Measurements from ENCODE around the gene FAM98B.

FAM98B gene

GRCh38 chr15:38477637-38478036 is 23.7 kb downstream of the FAM98B start:
- Mint-ChIP-seq H3K4me3 (no peak overlapping the region), H3K36me3 (ENCODE audit: low read depth) (peaks cover 52% of the 10 kb centered on the region), H3K27me3 (ENCODE audit: low read depth) (no peaks in the 10 kb centered on the region), H3K27ac (no peak overlapping the region), H3K4me1 (no peaks in the 10 kb centered on the region), H3K9me3 (no peaks in the 10 kb centered on the region)
- no peak for TF ChIP-seq CTCF (IDR thresholded peaks at IDR 0.05; ENCODE audit: unreplicated experiment in 3 of 3)

DNA sequence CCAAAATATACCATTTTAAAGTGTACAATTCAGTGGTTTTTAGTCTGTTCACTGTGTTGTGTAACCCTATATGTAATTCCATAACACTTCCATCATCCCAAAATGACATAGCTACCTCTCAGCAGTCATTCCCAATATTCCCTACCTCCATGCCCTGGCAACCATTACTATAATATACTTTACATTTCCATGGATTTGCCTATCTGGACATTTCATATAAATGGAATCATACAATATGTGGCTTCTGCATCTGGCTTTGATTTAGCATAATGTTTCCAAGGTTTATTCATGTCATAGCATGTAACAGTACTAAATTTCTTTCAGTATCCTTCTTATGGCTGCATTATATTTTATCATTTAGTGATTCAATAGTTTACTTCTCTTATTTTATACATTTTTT is 25.3 kb downstream of the FAM98B start:
- Mint-ChIP-seq H3K36me3 (ENCODE audit: low read depth) (peaks cover 49% of the 10 kb centered on the region), H3K4me3 (no peak overlapping the region), H3K27ac (no peak overlapping the region), H3K4me1 (no peaks in the 10 kb centered on the region), H3K27me3 (ENCODE audit: low read depth) (no peaks in the 10 kb centered on the region), H3K9me3 (no peaks in the 10 kb centered on the region)
- TF ChIP-seq CTCF (IDR thresholded peaks at IDR 0.05; ENCODE audit: unreplicated experiment in 3 of 3) = no peak

GRCh38 chr15:38479756-38480155 is 25.8 kb downstream of the FAM98B start:
- no peaks in the 10 kb centered on the region for H3K9me3 Mint-ChIP-seq
- peaks cover 45% of the 10 kb centered on the region for H3K36me3 Mint-ChIP-seq (ENCODE audit: low read depth)
- no peaks in the 10 kb centered on the region for H3K4me1 Mint-ChIP-seq

GRCh38 chr15:38481113-38481512 is 27.2 kb downstream of the FAM98B start:
- Mint-ChIP-seq H3K27me3 (ENCODE audit: low read depth) (no peaks in the 10 kb centered on the region), H3K4me3 (no peak overlapping the region), H3K36me3 (ENCODE audit: low read depth) (peaks cover 36% of the 10 kb centered on the region), H3K27ac (no peak overlapping the region), H3K4me1 (no peaks in the 10 kb centered on the region), H3K9me3 (no peaks in the 10 kb centered on the region)
- no peak for TF ChIP-seq CTCF (IDR thresholded peaks at IDR 0.05; ENCODE audit: unreplicated experiment in 3 of 3)

More at GRCh38 chr15:38479756-38480155, 25.8 kb downstream of the FAM98B start:
- H3K27ac Mint-ChIP-seq = no peak overlapping the region
- no peaks in the 10 kb centered on the region for H3K27me3 Mint-ChIP-seq (ENCODE audit: low read depth)
- no peak for TF ChIP-seq CTCF (IDR thresholded peaks at IDR 0.05; ENCODE audit: unreplicated experiment in 3 of 3)
- H3K4me3 Mint-ChIP-seq = no peak overlapping the region

- Mint-ChIP-seq H3K27me3 (ENCODE audit: low read depth) (no peaks in the 10 kb centered on the region), H3K9me3 (no peaks in the 10 kb centered on the region), H3K4me3 (no peak overlapping the region), H3K36me3 (ENCODE audit: low read depth) (peaks cover 32% of the 10 kb centered on the region), H3K4me1 (no peaks in the 10 kb centered on the region), H3K27ac (no peak overlapping the region)
- no peak for TF ChIP-seq CTCF (IDR thresholded peaks at IDR 0.05; ENCODE audit: unreplicated experiment in 3 of 3)
Measured at GRCh38 chr15:38481761-38482160, 27.8 kb downstream of the FAM98B start.

DNA sequence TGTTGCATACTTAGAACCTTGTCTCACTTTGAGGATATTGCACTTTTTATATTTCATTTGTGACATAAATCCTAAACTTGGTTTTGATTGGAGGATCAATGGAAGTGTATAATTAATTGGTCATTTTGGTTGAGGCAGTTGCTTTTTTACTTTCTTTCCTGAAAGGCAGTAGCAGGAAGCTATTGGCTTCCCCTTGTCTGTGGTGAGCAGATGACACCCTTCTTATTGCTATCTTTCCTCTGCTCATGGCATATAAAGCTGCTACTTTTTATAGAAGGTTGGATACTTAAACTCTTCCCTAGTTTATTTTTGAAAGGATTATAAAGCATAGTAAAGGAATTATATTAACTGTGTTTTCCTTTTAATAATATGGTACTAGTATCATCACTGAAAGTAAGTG is 28.6 kb downstream of the FAM98B start:
- H3K36me3 Mint-ChIP-seq (ENCODE audit: low read depth) = peaks cover 33% of the 10 kb centered on the region
- no peaks in the 10 kb centered on the region for H3K27me3 Mint-ChIP-seq (ENCODE audit: low read depth)
- no peak overlapping the region for H3K4me3 Mint-ChIP-seq
- H3K4me1 Mint-ChIP-seq = no peaks in the 10 kb centered on the region
- no peak for TF ChIP-seq CTCF (IDR thresholded peaks at IDR 0.05; ENCODE audit: unreplicated experiment in 3 of 3)
- no peak overlapping the region for H3K27ac Mint-ChIP-seq
- no peaks in the 10 kb centered on the region for H3K9me3 Mint-ChIP-seq

Data from nephron (organoid).